Measurements from ENCODE around the gene MUC5AC. TPM values are rescaled to one million over a fixed set of nuclear protein-coding genes. Genes with fewer than 3 reads are reported as not detected.

The MUC5AC gene
- total and polyA plus RNA-seq, 12 donors, result under 0.01 TPM; not detected in 9

- no peaks in the 10 kb centered on the region for H3K27me3 ChIP-seq
- H3K9me3 ChIP-seq (replicated peaks in 1 of 3), result peaks cover 0 to 4% (median 0%) of the 10 kb centered on the region in 3 donors
- H3K27ac ChIP-seq, result no peak overlapping the region
- no peaks in the 10 kb centered on the region for H3K36me3 ChIP-seq (replicated peaks in 1 of 2)
- intact Hi-C loops (cut with DNase I), result no loop called here
- H3K4me1 ChIP-seq (replicated peaks in 1 of 2), result no peaks in the 10 kb centered on the region
- DNase-seq, result peak in 2 of 7 donors; percentile 7 to 18
- WGBS, 4 donors, result 75 to 82% (median 79%) methylated on average over 12 to 18 of the region's 18 CpGs
- TF ChIP-seq CTCF (IDR thresholded peaks at IDR 0.05), result no peak
- no peak for TF ChIP-seq POLR2A (IDR thresholded peaks at IDR 0.05)
- no peak overlapping the region for H3K4me3 ChIP-seq
Measured at GRCh38 chr11:1140642-1141490, 16.9 kb upstream of the MUC5AC start.

GRCh38 chr11:1146365-1146764 lies 11.4 kb upstream of the MUC5AC start:
- peak in 1 of 7 donors; percentile 13 for DNase-seq
- 87 to 92% (median 89%) methylated on average over 18 to 21 of the region's 21 CpGs for WGBS, 4 donors
- no peaks in the 10 kb centered on the region for H3K36me3 ChIP-seq (replicated peaks in 1 of 2)
- H3K9me3 ChIP-seq (replicated peaks in 1 of 3), result peaks cover 0 to 4% (median 0%) of the 10 kb centered on the region in 3 donors
- intact Hi-C loops (cut with DNase I), result no loop called here
- H3K4me1 ChIP-seq (replicated peaks in 1 of 2), result no peaks in the 10 kb centered on the region
- H3K27ac ChIP-seq, result no peak overlapping the region
- no peaks in the 10 kb centered on the region for H3K27me3 ChIP-seq
- TF ChIP-seq CTCF (IDR thresholded peaks at IDR 0.05) (no peak), POLR2A (IDR thresholded peaks at IDR 0.05) (no peak)
- H3K4me3 ChIP-seq, result no peak overlapping the region

GRCh38 chr11:1147792-1148191 lies 10.0 kb upstream of the MUC5AC start:
- peaks cover 0 to 3% (median 0%) of the 10 kb centered on the region in 3 donors for H3K9me3 ChIP-seq (replicated peaks in 1 of 3)
- DNase-seq, result peak in 1 of 7 donors; percentile 7
- TF ChIP-seq POLR2A (IDR thresholded peaks at IDR 0.05), result no peak
- no peak for TF ChIP-seq CTCF (IDR thresholded peaks at IDR 0.05)
- 68 to 92% (median 87%) methylated on average over 4 to 6 of the region's 6 CpGs for WGBS, 4 donors
- intact Hi-C loops (cut with DNase I), result no loop called here
- no peaks in the 10 kb centered on the region for H3K36me3 ChIP-seq (replicated peaks in 1 of 2)
- H3K4me1 ChIP-seq (replicated peaks in 1 of 2), result no peaks in the 10 kb centered on the region
- H3K27me3 ChIP-seq, result no peaks in the 10 kb centered on the region
- no peak overlapping the region for H3K27ac ChIP-seq
- no peak overlapping the region for H3K4me3 ChIP-seq

- Histone ChIP-seq H3K4me1 (replicated peaks in 1 of 2) (no peaks in the 10 kb centered on the region), H3K36me3 (replicated peaks in 1 of 2) (no peaks in the 10 kb centered on the region), H3K27ac (no peak overlapping the region), H3K27me3 (no peaks in the 10 kb centered on the region), H3K4me3 (no peak overlapping the region), H3K9me3 (replicated peaks in 1 of 3) (no peaks in the 10 kb centered on the region)
- intact Hi-C loops (cut with DNase I), result no loop called here
- no peak for TF ChIP-seq POLR2A (IDR thresholded peaks at IDR 0.05)
- 83 to 95% (median 90%) methylated on average over 4 to 8 of the region's 8 CpGs for WGBS, 4 donors
- DNase-seq, result peak in 1 of 7 donors; percentile 31
Measured at GRCh38 chr11:1148752-1149180, 9.0 kb upstream of the MUC5AC start.

Measured in adrenal gland (tissue), 12 donors.